ENCODE data around the gene ARRB2. TPM values are rescaled to one million over a fixed set of nuclear protein-coding genes. Genes with fewer than 3 reads are reported as not detected.
A peak's percentile ranks its signal among the peaks of the same experiment; 100 is the strongest.

Gene ARRB2
- total RNA-seq, result 43.4 TPM

DNA sequence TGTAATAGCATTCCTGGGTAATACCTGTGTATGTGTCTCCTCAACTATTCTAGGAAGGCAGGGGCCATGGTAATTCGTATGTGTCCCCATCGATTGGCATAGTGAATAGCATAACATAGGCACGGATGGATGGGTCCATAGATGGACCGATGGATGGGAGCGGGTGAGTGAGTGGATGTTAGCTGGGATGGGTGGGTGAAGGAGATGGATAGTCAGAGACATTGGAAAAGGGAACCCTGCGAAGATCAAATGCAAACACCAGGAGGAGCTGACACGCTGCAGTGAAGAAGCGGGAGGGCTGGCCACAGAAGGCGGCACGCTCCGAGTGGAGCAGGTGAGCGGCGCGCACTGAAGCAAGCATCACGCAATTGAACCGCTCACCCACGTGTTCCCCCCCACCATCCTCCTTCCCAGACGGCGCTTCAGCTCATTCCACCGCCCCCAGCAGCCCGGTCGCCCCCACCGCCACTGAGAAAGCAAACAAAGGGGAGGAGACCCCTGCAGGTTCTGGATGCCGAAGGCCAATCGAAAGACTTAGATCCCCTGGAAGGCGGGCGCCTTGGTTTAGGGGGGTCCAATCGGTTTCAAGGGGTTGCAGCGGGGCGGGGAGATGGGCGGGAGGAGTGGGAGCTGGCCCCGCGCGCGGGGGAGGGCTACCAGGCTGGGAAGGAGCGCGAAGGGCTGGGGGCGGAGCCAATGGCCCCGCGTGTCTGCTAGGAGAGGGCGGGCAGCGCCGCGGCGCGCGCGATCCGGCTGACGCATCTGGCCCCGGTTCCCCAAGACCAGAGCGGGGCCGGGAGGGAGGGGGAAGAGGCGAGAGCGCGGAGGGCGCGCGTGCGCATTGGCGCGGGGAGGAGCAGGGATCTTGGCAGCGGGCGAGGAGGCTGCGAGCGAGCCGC, at the start of gene ARRB2:
Gene ARRB2 (plus strand): TSS at position 839 of the 899 bp plus-strand sequence. CDS start 90 bp downstream, outside the sequence.
- H3K4me3 ChIP-seq, result peak within 1 kb of the TSS; percentile 52 to 77
- intact Hi-C loops (cut with DNase I), result loop anchor here (1.0 to 5.0 kb wide), 3 partner anchors 21 to 177 kb away; partner anchors contain the start of gene MED11
- TF ChIP-seq, protein P1, sequence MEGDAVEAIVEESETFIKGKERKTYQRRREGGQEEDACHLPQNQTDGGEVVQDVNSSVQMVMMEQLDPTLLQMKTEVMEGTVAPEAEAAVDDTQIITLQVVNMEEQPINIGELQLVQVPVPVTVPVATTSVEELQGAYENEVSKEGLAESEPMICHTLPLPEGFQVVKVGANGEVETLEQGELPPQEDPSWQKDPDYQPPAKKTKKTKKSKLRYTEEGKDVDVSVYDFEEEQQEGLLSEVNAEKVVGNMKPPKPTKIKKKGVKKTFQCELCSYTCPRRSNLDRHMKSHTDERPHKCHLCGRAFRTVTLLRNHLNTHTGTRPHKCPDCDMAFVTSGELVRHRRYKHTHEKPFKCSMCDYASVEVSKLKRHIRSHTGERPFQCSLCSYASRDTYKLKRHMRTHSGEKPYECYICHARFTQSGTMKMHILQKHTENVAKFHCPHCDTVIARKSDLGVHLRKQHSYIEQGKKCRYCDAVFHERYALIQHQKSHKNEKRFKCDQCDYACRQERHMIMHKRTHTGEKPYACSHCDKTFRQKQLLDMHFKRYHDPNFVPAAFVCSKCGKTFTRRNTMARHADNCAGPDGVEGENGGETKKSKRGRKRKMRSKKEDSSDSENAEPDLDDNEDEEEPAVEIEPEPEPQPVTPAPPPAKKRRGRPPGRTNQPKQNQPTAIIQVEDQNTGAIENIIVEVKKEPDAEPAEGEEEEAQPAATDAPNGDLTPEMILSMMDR (IDR thresholded peaks at IDR 0.05), result peak; percentile 40 to 84 (median 62)

DNA sequence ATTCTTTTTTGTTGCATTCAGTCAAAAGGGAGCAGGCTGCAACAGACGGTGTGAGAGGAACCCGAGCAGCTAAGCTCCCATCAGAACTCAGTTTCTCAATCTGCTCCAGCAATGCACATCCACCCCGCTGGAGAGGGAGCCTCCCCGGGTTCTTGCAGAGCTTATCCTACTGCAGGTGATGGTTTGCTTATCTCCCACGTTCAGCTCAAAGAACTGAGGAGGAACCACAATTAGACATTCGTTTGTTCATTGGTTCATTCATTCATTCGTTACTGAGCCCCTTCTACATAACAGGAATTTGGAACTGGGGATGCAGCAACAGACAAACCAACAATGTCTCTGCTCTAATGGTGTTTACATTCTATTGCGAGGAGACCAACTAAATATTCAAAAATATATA, 46.7 kb upstream of the ARRB2 start:
- TF ChIP-seq, protein P1 (IDR thresholded peaks at IDR 0.05), result no peak
- intact Hi-C loops (cut with DNase I), result no loop called here
- H3K4me1 ChIP-seq, result no peaks in the 10 kb centered on the region

More for the DNA sequence above, at the start of gene ARRB2:
- peak within 1 kb of the TSS; percentile 67 to 75 for H3K27ac ChIP-seq
- no peaks in the 10 kb centered on the region for H3K27me3 ChIP-seq
- peaks cover 0 to 5% of the 10 kb centered on the region in 2 donors for H3K4me1 ChIP-seq
- DNase-seq (ENCODE audit: low spot score in 2 of 2), result peak; percentile 97 to 99
- H3K36me3 ChIP-seq, result no peaks in the 10 kb centered on the region
- H3K9me3 ChIP-seq, result no peaks in the 10 kb centered on the region

DNA sequence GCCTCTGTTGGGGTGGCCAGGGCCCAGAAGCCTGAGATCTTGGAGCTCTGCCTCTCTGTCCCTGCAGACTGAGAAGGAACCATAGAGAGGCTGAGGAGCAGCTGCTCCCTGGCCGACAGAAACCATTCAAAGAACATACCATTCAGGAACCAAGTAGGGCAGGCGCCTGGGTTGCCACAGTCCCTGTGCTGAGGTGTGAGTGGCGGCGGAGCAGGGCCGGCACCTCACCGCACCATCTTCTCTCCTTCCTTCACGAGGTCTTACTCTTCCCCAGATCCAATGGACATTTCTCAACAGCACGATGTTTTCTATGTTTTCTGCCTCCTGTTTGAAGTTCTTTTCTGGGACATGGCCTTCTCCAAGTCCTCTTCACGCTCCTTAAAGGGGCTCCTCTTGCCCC, 46.2 kb upstream of the ARRB2 start:
- intact Hi-C loops (cut with DNase I), result no loop called here
- no peaks in the 10 kb centered on the region for H3K4me1 ChIP-seq
- no peaks in the 10 kb centered on the region for H3K27me3 ChIP-seq
- H3K36me3 ChIP-seq, result no peaks in the 10 kb centered on the region
- no peak overlapping the region for H3K27ac ChIP-seq
- no peak for DNase-seq (ENCODE audit: low spot score in 2 of 2)
- H3K9me3 ChIP-seq, result no peaks in the 10 kb centered on the region
- H3K4me3 ChIP-seq, result no peak overlapping the region
- TF ChIP-seq, protein P1 (IDR thresholded peaks at IDR 0.05), result no peak

More for the DNA sequence above, 46.7 kb upstream of the ARRB2 start:
- no peak overlapping the region for H3K4me3 ChIP-seq
- no peaks in the 10 kb centered on the region for H3K27me3 ChIP-seq
- H3K36me3 ChIP-seq, result no peaks in the 10 kb centered on the region
- H3K27ac ChIP-seq, result no peak overlapping the region
- H3K9me3 ChIP-seq, result no peaks in the 10 kb centered on the region
- DNase-seq (ENCODE audit: low spot score in 2 of 2), result no peak

DNA sequence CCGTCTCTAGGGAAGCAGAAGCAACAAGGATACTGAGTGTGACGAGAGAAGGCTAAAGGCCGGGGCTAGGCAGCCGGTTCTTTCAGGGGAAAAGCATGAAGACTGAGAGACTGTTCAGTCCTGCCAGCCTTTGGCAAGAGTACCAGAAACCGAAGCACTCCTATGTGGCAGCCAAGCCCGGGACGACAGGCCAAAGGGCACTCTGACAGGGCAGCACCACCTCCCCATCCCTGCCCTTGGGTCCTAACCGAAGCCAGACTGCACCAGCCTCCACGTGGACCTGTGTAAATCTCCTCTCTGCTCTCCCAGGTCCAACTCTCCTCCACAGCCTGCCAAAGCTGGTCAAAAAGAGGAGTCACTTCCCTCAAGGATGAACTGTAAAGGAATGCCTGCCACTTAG, 45.4 kb upstream of the ARRB2 start:
- H3K27me3 ChIP-seq, result no peaks in the 10 kb centered on the region
- H3K4me3 ChIP-seq, result no peak overlapping the region
- intact Hi-C loops (cut with DNase I), result no loop called here
- no peak for DNase-seq (ENCODE audit: low spot score in 2 of 2)
- TF ChIP-seq, protein P1 (IDR thresholded peaks at IDR 0.05), result no peak
- no peaks in the 10 kb centered on the region for H3K36me3 ChIP-seq
- H3K9me3 ChIP-seq, result no peaks in the 10 kb centered on the region
- no peak overlapping the region for H3K27ac ChIP-seq
- no peaks in the 10 kb centered on the region for H3K4me1 ChIP-seq

DNA sequence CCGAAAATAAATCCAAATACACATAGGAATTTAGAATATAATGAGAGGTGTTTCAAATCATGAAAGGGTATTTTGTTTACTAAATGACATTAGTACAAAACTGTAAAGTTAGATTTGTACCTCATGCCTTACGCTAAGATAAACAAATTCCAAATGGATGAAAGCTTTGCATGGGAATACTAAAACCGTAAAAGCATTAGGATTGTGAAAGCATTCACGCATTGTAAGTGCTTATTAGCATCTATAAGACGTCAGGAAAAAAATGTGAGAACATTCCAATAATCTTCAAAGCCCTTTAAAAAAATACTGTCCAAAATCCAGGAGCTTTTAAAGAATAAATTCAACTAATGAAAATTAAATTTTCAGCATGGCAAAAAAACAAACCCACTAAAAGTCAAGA, 44.1 kb upstream of the ARRB2 start:
- intact Hi-C loops (cut with DNase I), result no loop called here
- Histone ChIP-seq H3K27ac (no peak overlapping the region), H3K9me3 (no peaks in the 10 kb centered on the region), H3K27me3 (no peaks in the 10 kb centered on the region), H3K4me1 (no peaks in the 10 kb centered on the region), H3K4me3 (no peak overlapping the region), H3K36me3 (peaks cover 4 to 5% of the 10 kb centered on the region in 2 donors)
- no peak for DNase-seq (ENCODE audit: low spot score in 2 of 2)
- TF ChIP-seq, protein P1 (IDR thresholded peaks at IDR 0.05), result no peak
